T1000 (cell line): ENCODE data around the gene ABCC11.

Experiments
- DNase-seq: peaks from one replicate; lab custom pipeline; 2025; ENCODE audit warnings: mixed read lengths; lab: John Stamatoyannopoulos, UW

The ABCC11 gene

DNA sequence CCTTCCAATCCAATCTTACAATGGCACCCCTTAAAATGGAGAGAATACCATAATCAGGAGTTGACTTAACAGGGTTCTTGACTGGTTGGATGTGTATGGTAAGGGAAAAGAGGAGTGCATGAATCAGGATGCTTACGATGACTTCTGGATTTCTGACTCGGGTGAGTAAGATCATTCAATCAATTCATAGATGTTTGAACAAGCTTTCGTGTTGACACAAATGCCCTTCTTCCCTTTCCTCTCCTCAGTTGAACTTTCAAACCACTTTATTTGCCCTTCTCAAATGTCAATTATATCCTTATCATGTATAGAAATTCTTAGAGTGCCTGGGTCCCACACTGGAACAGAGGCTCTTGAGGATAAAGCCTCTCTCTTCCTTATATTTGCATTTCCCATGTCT lies 117.4 kb downstream of the ABCC11 start:
- no peak for DNase-seq

DNA sequence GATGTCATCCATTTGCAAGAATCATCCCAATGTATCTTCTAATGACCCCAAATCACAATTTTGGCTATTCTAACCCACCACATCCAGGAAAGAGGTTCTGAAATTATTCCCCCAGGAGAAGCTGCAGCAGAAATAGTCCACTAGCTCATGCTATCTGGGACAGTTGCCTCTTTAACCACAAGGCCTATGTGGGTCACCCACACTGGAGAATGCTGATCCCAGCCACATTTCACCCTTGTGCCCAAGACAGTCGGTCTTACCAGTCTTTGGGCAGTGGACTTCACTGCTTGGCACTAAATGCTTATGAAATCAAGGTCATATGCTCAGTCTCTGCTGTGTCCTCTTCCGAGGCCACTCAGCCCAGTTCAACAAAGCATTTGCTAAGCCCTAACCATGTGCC lies 118.6 kb downstream of the ABCC11 start:
- DNase-seq = no peak

DNA sequence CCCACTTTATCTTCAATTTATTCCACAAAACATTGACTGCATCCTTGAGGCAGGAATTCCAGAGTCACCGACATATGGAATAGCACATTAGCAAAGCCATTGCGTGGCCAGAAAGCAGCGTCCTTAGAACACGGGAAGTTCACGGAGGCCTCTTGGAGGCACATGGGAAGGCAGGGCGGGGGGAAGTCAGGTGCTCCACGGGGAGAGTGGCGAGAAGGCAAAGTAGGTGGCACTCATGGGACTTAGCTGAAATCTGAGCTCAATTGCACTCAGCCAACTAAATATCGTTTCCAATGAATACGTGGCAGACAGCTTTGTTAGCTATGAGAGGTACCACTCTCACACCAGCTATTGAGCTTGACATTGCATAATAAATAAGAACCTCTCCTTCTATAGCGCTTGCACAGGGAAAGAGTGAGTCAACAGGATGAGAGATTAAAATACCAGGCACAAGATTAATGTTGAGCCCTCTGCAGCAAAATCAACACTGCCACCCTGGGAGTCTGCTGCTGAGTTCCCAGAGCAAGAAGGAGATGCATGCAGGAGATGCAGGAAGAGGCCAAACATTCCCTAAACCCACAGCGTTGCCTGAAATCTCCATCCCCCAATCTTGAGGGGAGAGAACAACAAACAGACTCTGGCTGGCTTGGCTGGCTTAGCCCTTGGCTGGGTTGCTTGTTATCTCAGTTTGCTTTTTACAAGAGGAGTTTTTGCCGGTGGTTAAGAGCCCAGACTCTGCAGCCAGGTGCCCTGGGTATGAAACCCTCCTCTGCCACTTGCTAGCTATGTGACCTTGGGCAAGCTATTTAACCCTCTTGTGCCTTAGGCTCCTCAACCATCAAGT lies 120.3 kb downstream of the ABCC11 start:
- peak; percentile 62 for DNase-seq

DNA sequence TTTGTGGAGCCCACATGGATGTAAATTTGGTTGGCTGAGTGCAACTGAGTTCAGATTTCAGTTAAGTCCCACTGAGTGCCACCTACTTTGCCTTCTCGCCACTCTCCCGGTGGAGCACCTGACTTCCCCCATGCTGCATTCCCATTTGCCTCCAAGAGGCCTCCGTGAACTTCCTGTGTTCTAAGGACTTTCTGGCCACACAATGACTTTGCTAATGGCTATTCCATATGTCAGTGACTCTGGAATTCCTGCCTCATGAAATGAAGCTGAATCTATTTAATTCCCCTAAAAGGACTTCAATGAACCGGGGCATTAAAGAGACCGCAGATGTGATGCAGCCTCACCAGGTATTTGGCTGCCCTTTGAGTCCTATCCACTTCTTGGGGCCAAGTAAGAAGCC lies 121.5 kb downstream of the ABCC11 start:
- no peak for DNase-seq

DNA sequence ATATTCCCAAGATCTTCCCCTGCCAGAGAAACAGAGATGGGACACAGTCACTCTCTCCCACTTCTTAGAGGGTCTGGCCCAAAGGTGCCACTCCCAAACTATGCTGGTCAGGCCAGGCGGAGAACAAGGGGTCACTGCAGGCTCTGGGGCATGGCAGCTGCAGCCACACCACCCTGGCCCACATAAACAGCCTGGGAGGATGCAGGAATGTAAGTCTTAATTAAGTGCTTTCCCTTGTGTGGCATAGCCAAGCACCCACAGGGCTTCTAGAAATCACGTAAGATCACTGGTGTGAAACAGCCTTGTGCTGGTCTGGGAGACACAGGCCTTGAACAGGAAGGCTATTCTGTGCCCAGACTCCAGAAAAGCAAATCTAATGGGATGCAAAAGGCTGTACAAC lies 123.1 kb downstream of the ABCC11 start:
- DNase-seq = no peak

DNA sequence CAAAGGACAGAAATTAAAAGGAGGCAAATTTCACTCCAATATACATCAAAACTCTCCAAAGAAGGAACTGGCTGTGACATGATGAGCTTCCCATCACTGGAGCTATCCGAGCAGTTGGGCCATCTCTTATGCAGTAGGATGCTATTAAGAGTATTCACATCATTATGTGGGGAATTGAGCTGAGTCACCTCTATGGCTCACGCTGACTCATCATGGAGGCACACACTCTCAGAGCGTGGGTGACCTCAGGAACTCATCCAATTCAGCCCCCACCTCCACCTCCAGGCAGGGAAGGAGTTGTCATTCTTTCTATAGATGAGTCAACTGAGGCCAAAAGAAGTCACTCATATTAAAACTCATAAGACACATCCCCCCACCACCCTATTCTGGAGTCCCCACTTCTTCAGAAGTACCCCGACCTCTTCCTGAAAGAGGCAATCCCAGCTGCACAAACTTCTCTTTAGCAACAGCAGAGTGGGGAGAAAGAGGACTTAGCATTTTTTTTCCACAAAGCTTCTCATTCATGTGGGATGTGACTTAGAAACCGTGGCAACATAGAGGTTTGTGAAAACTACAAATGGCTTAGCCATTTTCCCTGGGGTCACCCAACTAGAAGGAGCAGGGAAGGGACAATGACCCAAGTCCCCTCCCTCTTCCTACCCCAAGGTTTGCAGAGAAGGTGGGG lies 124.1 kb downstream of the ABCC11 start:
- DNase-seq = peak; percentile 79

DNA sequence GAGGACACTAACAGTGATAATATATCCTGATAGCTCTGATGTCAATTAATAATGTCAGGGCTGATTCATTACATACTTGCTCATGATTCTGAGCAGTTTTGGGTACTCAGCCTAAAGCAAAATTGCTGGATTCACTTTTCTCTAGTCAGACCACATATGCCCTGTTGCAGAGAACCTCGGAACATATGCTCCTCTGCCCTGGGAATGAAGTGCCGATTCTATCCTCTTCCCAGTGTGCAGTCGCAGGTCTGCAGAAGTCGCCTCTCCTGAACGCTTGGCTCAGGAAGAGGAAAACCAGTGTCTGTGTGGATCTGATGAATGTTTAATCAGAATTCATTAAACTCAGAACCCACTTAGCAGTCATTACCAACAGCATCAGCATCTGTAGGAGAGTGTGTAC lies 126.1 kb downstream of the ABCC11 start:
- DNase-seq = no peak

DNA sequence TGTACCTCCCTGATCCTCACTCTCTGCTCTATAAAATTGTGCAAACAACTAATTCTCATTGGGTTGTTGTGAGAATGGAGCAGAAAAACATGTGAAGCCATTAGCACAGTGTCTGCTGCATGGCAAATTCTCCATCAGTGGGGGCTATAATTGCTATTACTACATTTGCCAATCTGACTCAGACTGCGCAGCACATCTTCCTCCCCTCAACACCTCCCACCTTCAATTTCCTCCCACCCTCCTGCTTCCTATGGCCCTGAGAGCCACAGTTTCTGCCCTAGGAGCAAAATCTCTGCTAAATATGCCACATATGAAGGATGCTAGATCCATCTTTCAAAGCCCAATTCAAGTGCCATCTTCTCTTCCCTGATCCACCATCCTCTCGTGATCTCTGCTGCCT lies 128.5 kb downstream of the ABCC11 start:
- no peak for DNase-seq

DNA sequence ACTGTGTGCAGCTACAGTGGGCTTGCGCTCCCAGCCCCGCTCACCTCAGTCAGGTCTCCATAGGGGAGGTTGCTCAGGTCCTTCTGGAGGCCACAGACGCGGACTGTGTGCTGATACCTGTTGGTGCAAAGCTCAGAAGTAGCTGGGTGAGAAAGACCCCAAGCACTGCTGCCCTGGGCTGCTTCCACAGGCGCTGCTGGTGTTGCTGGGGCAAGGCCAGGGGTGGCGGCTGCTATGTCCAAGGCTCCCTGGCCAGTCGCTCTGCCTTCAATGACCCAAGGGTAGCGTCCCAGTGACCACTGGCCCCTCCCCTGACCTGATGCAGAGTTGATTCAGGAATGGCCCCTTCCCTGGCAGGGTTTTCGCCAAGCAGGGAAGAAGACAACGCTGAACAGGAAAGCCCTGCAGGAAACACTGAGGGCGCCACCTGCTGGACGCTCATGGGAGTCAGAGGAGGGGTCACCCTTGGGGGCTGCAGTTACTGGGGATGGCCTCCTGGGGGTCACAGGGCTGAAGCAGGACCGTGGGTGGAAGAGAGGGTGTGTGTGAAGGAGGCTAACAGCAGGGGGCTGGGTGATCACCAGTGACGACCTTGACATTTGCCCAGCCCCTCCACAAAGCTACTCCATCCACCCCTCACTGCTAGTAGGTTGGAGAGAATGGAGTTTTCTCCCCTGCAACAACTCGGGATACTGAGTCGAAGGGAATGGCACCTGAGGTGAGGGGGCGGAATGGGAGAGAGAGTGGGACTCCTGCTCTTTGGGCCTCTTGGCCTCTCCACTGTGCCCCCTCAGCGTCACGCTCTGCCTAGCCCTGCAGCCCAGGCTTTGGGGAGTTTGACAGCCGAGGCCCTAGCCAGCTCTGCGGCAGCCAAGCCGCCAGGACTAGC lies 129.9 kb downstream of the ABCC11 start:
- DNase-seq = no peak
